A673 (cell line): ENCODE measurements around the gene SHROOM2. TPM values are rescaled to one million over a fixed set of nuclear protein-coding genes. Genes with fewer than 3 reads are reported as not detected.

Experiments
- BruUV-seq: library from RNA; stranded (reverse); fragments of 400-500 nt; replicated peaks from 2 replicates; lab custom pipeline; 2021; lab: Mats Ljungman, UMichigan
- CTCF ChIA-PET: fragments of 300-600 bp; sonication (Branson Sonifier 250); formaldehyde crosslinking; loops from one replicate; lab custom pipeline; 2022; ENCODE audit warnings: antibody characterized with exemption; lab: Charles Lee
- POLR2A ChIA-PET: fragments of 300-600 bp; sonication (Branson Sonifier 250); formaldehyde crosslinking; loops from one replicate; lab custom pipeline; 2022; ENCODE audit warnings: antibody characterized with exemption; ENCODE audit not compliant: low non-redundant PET; lab: Charles Lee
- DNase-seq: peaks from one replicate; pipeline ENCODE4 v3.0.0-alpha.2; 2015; ENCODE audit warnings: low spot score
- H3K27ac ChIP-seq: fragments of 200-600 bp; sonication (generic); 2 replicates; pipeline ENCODE4 v1.5.1; 2016; ENCODE audit warnings: mixed run types, low read depth, mild to moderate bottlenecking, mixed read lengths, antibody characterized with exemption, low read length; ENCODE audit not compliant: poor library complexity, severe bottlenecking
- H3K27me3 ChIP-seq: fragments of 200-600 bp; sonication (generic); replicated peaks from 2 replicates; pipeline ENCODE4 v1.6.1; 2017; ENCODE audit warnings: mixed run types, low read depth, mild to moderate bottlenecking, mixed read lengths, antibody characterized with exemption, low read length; ENCODE audit not compliant: insufficient read depth, poor library complexity
- H3K36me3 ChIP-seq: fragments of 200-600 bp; sonication (generic); 2 replicates; pipeline ENCODE4 v1.6.1; 2016; ENCODE audit warnings: mixed run types, mild to moderate bottlenecking, mixed read lengths, antibody characterized with exemption, low read length; ENCODE audit not compliant: insufficient read depth, poor library complexity, severe bottlenecking
- H3K4me1 ChIP-seq: fragments of 200-600 bp; sonication (generic); 2 replicates; pipeline ENCODE4 v1.6.1; 2017; ENCODE audit warnings: mixed run types, mild to moderate bottlenecking, mixed read lengths, antibody characterized with exemption, low read length; ENCODE audit not compliant: insufficient read depth, poor library complexity, severe bottlenecking
- H3K4me3 ChIP-seq: fragments of 200-600 bp; sonication (generic); 2 replicates; pipeline ENCODE4 v1.5.1; 2016; ENCODE audit warnings: low read depth, mixed run types, mild to moderate bottlenecking, mixed read lengths, low read length; ENCODE audit not compliant: poor library complexity, severe bottlenecking
- H3K9me3 ChIP-seq: fragments of 200-600 bp; sonication (generic); 2 replicates; pipeline ENCODE4 v1.6.1; 2016; ENCODE audit warnings: mixed run types, low read depth, mild to moderate bottlenecking, mixed read lengths, antibody characterized with exemption, low read length; ENCODE audit not compliant: poor library complexity, severe bottlenecking
- EZH2 ChIP-seq: fragments of 200-600 bp; sonication (generic); IDR thresholded peaks from 2 replicates; pipeline ENCODE4 v1.6.1; 2017; ENCODE audit warnings: borderline replicate concordance, low read depth, mild to moderate bottlenecking, mixed read lengths, antibody characterized with exemption, low read length; ENCODE audit not compliant: poor library complexity, severe bottlenecking
- intact Hi-C: fragments of 100-400 bp; cut with micrococcal nuclease; formaldehyde crosslinking; loops from one replicate; pipeline ENCODE4 v1.10.0; 2022; ENCODE audit not compliant: unreplicated experiment
- total RNA-seq: library from RNA; stranded (reverse); gene quantifications from 2 replicates; pipeline ENCODE4 v1.2.3, GENCODE V29; 2021
- TF ChIP-seq, protein P1 (sequence below): fragments of 300-800, 200-600 bp; sonication (generic); conservative IDR thresholded peaks from 2 replicates; pipeline ENCODE4 v1.5.1; 2017; ENCODE audit warnings: low read depth, mild to moderate bottlenecking, antibody characterized with exemption, low read length, moderate library complexity, mixed read lengths

The SHROOM2 gene
- total RNA-seq, 1 experiment from 2014 or later = 3.7 TPM

DNA sequence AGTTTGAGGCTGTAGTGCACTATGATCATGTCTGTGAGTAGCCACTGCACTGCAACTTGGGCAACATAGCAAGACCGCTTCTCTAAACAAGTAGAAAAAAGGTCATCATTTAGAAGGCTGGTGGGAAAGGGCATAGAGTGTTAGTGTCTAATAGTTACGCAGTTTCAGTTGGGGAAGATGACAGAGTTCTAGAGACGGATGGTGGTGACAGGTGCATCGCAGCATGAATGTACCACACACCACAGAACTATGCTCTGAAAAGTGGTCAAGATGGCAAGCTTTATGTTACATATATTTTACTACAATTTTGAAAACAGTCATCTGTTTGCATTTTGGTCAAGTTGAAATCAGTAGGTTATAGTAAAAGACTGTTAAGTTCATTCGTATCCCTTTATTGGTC, 157.2 kb downstream of the SHROOM2 start:
- no peak for DNase-seq
- Histone ChIP-seq H3K27ac (no peak overlapping the region), H3K36me3 (no peaks in the 10 kb centered on the region), H3K4me1 (no peaks in the 10 kb centered on the region), H3K27me3 (no peaks in the 10 kb centered on the region), H3K9me3 (no peaks in the 10 kb centered on the region), H3K4me3 (no peak overlapping the region)
- no peak for TF ChIP-seq EZH2
- TF ChIP-seq, protein P1, sequence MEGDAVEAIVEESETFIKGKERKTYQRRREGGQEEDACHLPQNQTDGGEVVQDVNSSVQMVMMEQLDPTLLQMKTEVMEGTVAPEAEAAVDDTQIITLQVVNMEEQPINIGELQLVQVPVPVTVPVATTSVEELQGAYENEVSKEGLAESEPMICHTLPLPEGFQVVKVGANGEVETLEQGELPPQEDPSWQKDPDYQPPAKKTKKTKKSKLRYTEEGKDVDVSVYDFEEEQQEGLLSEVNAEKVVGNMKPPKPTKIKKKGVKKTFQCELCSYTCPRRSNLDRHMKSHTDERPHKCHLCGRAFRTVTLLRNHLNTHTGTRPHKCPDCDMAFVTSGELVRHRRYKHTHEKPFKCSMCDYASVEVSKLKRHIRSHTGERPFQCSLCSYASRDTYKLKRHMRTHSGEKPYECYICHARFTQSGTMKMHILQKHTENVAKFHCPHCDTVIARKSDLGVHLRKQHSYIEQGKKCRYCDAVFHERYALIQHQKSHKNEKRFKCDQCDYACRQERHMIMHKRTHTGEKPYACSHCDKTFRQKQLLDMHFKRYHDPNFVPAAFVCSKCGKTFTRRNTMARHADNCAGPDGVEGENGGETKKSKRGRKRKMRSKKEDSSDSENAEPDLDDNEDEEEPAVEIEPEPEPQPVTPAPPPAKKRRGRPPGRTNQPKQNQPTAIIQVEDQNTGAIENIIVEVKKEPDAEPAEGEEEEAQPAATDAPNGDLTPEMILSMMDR = no peak
- POLR2A ChIA-PET = no interaction called here
- intact Hi-C loops = no loop called here
- CTCF ChIA-PET = no interaction called here
- BruUV-seq = no TSS peak

DNA sequence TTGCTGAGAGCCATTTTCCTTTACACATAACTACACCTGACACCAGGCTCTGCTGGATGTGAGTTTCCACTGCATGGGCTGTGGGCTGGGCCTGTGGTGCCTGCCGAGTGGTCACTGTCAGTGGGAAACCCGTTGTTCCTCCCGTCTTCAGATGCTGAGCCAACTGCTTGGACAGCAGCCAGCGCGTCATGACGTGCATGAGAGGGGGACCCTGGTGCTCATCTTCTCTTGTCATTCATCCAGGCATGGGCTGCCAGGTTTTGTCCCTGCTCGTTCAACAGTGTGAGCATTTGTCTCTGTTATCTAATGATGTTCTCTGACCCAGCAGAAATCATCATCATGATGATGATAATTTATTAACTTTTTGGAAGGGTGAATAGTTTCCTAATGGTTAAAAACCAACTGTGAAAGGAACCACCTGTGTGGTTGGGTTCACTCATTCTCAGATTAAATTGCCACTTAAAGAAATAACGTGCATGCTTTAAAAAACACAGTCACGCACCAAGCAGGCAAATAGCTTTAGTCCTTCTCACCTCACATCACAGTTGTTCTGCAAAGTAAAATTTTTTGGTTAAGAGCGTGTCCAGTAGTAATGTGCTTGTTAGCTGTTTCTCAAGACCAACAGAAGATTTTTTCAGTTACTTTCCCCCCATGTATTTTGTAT, 161.0 kb downstream of the SHROOM2 start:
- POLR2A ChIA-PET = no interaction called here
- H3K9me3 ChIP-seq = no peaks in the 10 kb centered on the region
- TF ChIP-seq, protein P1 = no peak
- no peak for TF ChIP-seq EZH2
- H3K36me3 ChIP-seq = no peaks in the 10 kb centered on the region
- no peak for DNase-seq
- BruUV-seq = no TSS peak
- H3K27me3 ChIP-seq = no peaks in the 10 kb centered on the region
- H3K4me3 ChIP-seq = no peak overlapping the region
- no peaks in the 10 kb centered on the region for H3K4me1 ChIP-seq
- CTCF ChIA-PET = no interaction called here
- intact Hi-C loops = no loop called here
- H3K27ac ChIP-seq = no peak overlapping the region

DNA sequence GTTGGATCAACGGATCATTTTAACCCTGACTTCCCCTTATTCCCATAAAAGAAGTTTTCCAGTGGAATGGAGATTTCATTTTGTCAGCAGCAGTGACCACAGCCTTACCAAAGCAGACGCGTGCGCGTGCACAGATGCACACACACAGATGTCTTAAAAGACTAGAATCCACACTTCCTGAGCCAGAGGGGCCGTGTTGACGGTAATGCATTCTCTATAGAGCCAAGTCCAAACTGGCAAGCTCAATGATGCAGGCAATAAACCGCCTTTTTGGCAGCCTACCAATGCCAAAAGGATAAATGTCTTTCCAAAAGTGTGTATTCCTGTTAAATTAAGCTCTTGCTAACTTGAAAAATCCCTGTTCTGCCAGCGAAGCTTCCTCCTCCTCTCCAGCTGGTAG, 162.2 kb downstream of the SHROOM2 start:
- Histone ChIP-seq H3K36me3 (no peaks in the 10 kb centered on the region), H3K4me3 (no peak overlapping the region), H3K9me3 (no peaks in the 10 kb centered on the region), H3K27me3 (no peaks in the 10 kb centered on the region), H3K4me1 (no peaks in the 10 kb centered on the region), H3K27ac (no peak overlapping the region)
- peak; percentile 32 for DNase-seq
- POLR2A ChIA-PET = no interaction called here
- TF ChIP-seq, protein P1 = no peak
- TF ChIP-seq EZH2 = no peak
- intact Hi-C loops = no loop called here
- no TSS peak for BruUV-seq
- CTCF ChIA-PET = no interaction called here
